ENCODE results near the gene RPS6KL1.

The RPS6KL1 gene

DNA sequence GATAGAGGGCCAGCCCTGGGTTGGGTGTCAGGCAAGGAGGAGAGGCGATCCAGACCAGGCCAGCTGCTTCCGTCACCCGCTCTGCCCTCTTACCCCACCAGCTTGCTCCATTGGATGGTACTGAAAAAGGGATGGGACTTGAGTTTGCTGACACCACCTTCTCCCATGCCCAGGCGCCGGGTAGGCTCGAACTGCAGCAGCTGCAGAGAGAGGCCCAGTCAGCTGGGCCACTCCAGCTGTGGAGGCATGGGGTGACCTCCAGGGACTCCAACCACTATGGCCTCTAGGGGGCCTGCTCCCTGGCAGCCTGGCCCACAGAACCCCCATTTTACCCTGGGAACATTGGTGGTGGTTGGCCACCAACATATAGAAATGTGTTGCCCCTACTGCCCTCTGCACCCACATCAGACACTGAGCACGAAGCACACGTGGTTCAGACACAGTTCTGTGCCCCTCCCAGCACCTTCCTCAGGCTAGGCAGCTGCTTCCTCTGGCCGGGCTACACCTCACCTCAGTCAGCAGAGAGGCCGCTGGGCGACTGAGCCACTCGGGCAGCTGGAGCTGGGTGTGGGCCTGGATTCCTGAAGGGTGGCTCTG lies 16.0 kb downstream of the RPS6KL1 start:
- TF ChIP-seq TAF1 (IDR thresholded peaks at IDR 0.05; ENCODE audit: borderline replicate concordance, low read depth, low read length) (no peak), POLR2A (IDR thresholded peaks at IDR 0.05; ENCODE audit: low read depth, low read length) (no peak), POLR2AphosphoS5 (IDR thresholded peaks at IDR 0.05; ENCODE audit: low read depth, low read length) (no peak)
- DNase-seq (ENCODE audit: insufficient read length) (no peak), FAIRE-seq (no peak)

DNA sequence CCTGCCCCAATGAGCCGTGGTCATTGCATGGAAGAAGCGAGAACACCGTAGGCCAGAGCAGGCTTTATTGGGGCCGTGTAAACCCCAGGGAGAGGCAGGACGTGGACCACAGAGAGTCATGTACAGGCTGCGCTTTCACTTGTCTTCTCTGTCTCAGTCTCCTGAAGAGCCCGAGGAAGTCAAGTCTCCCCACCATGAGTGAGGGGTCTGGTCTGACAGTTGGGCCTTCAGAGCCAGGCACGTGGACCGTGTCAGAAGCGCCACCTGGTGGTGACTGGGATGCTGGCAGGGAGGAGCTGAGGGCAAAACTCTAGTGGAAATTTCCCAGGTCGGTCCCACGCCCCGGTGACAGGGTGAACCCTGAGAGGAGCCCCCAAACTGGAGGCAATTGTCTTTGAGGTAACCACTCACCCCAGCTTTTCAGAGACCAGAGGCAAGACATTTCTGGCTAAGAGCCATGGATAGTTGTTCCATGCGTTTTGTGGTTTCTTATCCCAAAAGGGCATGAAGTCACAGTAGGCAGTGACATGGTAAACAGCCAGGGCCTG lies 17.4 kb downstream of the RPS6KL1 start:
- peak; percentile 72 for DNase-seq (ENCODE audit: insufficient read length)
- no peak for TF ChIP-seq POLR2A (IDR thresholded peaks at IDR 0.05; ENCODE audit: low read depth, low read length)
- TF ChIP-seq POLR2AphosphoS5 (IDR thresholded peaks at IDR 0.05; ENCODE audit: low read depth, low read length) = peak; percentile 45; the same call in 1 of the 2 replicates
- TF ChIP-seq TAF1 (IDR thresholded peaks at IDR 0.05; ENCODE audit: borderline replicate concordance, low read depth, low read length) = no peak
- FAIRE-seq = peak; percentile 9

DNA sequence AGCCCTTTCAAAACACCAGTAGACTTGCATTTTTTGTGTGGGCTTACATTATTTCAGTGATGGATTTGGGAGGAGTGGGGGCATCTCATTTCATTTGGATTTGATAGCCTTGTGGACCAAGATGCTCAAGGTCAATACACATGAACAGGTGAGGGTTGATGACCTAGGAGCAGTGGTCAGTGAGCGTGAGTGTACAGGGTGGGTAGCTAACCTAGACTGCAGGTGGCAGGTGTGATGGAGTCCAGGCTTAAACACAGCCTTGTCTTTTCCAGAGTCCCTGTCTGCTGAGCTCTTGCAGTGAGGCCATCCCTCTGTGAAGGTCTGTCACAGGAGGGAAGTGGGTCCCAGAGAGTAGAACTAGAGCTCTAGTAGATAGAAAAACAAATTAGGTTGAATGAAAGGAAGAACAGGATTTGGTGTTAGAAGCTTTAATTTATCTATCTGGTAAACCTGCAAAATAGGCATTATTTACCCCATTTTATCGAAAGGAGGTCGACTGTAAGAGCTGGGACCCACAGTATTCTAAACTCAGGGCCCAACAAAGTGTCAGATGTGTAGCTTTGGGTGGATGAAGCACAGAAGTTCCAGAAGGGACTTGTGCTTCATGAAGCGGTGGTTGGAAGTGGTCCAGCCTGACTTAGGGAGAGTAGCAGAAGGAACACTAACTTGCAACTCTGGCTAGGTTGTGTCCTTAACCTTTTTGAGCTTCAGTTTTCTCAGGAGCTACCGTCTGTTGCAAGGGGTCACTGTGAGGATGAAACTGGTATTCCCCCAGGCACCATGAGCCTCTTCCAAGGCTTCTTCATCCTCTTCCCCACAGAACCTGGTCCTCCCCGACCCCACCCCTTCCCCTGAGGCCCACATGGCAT lies 18.2 kb downstream of the RPS6KL1 start:
- FAIRE-seq = no peak
- TF ChIP-seq POLR2A (IDR thresholded peaks at IDR 0.05; ENCODE audit: low read depth, low read length) (no peak; the same call in 1 of the 2 replicates), POLR2AphosphoS5 (IDR thresholded peaks at IDR 0.05; ENCODE audit: low read depth, low read length) (no peak)
- no peak for DNase-seq (ENCODE audit: insufficient read length)

DNA sequence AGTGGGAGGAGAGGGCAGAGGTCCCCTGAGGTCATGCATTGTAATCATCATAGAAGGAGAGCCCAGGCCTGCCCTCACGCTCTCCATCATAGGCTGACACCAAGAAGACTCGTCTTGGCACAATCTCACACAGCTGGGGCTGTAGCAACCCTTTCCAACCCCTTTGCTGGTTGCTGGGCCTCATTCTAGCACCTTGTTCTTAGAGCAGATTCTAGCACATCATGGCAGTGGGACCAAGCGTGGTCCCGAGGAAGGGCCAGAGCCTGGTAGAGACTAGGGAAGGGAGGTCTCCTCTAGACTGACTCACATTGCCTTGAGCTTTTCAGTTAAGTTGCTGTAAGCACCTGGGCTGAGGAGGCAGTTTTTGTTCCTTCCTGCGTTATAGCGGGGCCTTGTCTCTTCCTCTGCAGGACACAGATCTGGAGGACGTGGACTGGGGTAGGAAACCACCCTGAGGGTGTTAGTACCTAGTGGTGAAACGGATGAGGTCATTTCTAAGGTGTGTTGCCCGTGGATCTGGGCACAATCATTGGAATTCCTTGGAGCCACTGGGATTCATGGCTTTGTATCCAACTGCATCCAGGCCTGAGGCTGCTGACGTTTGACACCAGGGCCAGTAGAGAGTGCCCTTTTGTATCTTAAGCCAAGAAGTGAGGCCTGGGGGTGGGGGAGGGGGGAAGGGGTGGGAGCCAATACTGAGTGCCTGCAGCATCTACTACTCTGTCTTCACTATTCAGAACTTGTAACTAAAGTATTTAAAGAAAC lies 19.9 kb downstream of the RPS6KL1 start:
- DNase-seq (ENCODE audit: insufficient read length) (no peak), FAIRE-seq (no peak)
- peak; percentile 55; the same call in 1 of the 2 replicates for TF ChIP-seq POLR2A (IDR thresholded peaks at IDR 0.05; ENCODE audit: low read depth, low read length)
- TF ChIP-seq POLR2AphosphoS5 (IDR thresholded peaks at IDR 0.05; ENCODE audit: low read depth, low read length) = no peak; the same call in 1 of the 2 replicates
- TF ChIP-seq TAF1 (IDR thresholded peaks at IDR 0.05; ENCODE audit: borderline replicate concordance, low read depth, low read length) = no peak

DNA sequence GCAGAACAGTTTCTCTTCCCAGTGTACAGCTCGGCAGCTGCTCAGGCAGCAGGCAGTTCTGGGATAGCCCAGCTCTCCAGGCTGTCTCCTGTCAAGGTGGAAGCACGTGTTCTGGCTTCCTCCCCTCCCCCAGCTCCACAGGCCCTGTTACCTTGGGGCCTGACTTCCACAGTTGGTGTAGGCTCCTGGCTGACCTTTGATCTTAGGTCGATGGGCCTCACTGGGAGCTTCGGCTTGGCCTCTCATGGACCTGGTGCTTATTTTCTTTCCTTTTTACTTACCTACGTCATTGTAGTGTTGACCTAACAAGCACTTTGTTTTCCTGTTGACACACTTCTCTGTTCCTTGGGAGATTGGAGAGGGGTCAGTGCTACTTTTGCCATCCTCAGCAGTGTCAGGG lies 24.4 kb downstream of the RPS6KL1 start:
- FAIRE-seq (no peak), DNase-seq (ENCODE audit: insufficient read length) (no peak)
- TF ChIP-seq TAF1 (IDR thresholded peaks at IDR 0.05; ENCODE audit: borderline replicate concordance, low read depth, low read length) (no peak), POLR2AphosphoS5 (IDR thresholded peaks at IDR 0.05; ENCODE audit: low read depth, low read length) (no peak), POLR2A (IDR thresholded peaks at IDR 0.05; ENCODE audit: low read depth, low read length) (no peak)

DNA sequence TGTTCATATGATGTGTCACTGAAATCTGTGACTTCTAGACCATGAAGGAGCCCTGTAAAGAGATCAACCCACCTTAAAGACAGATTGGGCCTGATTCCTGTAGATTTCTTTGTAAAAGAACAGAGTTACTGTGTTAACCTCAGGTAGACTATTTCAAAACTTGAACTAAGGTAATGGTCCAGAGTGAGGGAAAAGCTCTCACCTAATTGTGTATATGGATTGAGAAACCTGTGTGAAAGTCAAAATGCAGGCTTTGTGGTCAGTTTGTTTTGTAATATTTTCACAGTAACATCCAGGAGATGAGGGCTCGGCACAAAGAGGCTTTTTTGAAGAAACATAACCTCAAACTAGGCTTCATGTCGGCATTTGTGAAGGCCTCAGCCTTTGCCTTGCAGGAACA lies 25.0 kb downstream of the RPS6KL1 start:
- TF ChIP-seq TAF1 (IDR thresholded peaks at IDR 0.05; ENCODE audit: borderline replicate concordance, low read depth, low read length) = no peak
- no peak for DNase-seq (ENCODE audit: insufficient read length)
- no peak for FAIRE-seq

DNA sequence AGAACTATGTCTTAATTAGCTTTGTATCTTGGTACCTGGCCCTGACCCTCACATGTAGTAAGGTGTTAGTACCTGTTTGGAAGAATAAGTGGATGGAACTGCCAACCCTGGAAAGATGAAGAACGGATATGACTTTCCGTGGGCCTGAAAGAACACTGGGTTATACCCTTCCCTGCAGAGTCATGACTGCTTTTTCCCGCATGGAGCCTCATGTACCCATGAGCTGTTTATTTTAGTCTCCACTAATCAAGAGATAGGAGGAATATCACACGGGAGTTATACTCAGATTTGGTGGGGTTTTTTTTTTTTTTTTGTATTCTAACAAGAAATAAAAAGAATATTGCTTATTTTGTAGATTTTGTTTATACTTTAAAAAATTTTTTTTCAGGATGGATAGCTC lies 25.4 kb downstream of the RPS6KL1 start:
- DNase-seq (ENCODE audit: insufficient read length) (no peak), FAIRE-seq (no peak)
- no peak for TF ChIP-seq POLR2A (IDR thresholded peaks at IDR 0.05; ENCODE audit: low read depth, low read length)
- TF ChIP-seq TAF1 (IDR thresholded peaks at IDR 0.05; ENCODE audit: borderline replicate concordance, low read depth, low read length) = no peak

DNA sequence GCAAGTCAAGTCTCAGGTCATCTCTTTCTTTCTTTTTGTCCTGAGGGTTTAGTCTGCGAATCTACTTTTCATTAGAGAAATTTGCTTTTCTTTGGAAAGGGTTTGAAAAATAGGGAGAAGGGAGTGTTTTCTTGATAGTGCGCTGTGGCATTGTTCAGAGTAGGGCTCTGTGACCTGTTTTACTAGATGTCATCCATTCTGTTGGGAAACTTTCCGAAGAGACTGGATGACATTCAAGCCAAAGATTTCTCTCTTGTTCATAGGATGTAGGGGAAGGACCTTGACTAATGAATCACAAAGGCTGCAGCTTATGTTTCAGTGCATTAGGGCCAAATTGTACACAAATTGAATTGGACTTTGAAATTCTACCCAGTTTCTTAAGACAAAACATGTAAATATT lies 26.7 kb downstream of the RPS6KL1 start:
- DNase-seq (ENCODE audit: insufficient read length) (no peak), FAIRE-seq (no peak)
- no peak for TF ChIP-seq POLR2A (IDR thresholded peaks at IDR 0.05; ENCODE audit: low read depth, low read length)
- no peak for TF ChIP-seq POLR2AphosphoS5 (IDR thresholded peaks at IDR 0.05; ENCODE audit: low read depth, low read length)
- no peak for TF ChIP-seq TAF1 (IDR thresholded peaks at IDR 0.05; ENCODE audit: borderline replicate concordance, low read depth, low read length)

DNA sequence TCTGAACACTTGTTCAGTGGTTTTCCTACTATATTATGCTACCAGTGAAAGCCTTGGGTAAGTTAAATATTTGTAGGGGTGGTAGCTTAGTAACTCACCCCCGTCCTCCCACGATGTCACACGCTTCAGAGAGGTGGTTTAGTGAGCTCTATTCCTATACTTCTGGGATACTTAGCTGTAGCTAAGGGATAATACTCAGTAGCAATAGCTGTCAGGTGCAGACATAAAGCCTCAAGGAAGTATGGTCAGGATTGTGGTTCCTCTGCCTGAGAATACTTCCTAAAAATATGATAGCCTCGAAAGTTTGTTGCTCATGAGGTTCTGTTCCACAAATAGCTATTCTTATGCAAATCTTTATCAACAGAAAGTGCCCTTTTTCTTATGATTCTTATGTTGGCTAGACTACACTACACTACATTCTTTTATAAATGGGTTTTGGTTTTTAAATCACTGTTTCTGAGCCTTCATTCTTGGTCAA lies 29.4 kb downstream of the RPS6KL1 start:
- TF ChIP-seq POLR2AphosphoS5 (IDR thresholded peaks at IDR 0.05; ENCODE audit: low read depth, low read length) (no peak), POLR2A (IDR thresholded peaks at IDR 0.05; ENCODE audit: low read depth, low read length) (no peak), TAF1 (IDR thresholded peaks at IDR 0.05; ENCODE audit: borderline replicate concordance, low read depth, low read length) (no peak)
- FAIRE-seq (peak; percentile 85), DNase-seq (ENCODE audit: insufficient read length) (no peak)

DNA sequence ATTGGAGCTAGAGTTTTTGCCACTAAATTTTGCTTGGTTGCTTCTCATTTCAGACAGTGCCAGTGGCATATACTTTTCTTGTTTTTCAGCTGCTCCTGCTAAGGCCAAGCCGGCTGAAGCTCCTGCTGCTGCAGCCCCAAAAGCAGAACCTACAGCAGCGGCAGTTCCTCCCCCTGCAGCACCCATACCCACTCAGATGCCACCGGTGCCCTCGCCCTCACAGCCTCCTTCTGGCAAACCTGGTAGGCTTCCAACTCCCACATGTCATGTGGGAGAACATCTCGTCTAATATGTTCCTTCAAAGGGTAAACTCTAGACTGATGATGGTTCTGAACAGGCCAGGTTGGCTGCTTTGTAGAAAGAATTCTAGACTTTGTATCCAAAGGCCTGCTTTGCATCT lies 30.3 kb downstream of the RPS6KL1 start:
- no peak for DNase-seq (ENCODE audit: insufficient read length)

DNA sequence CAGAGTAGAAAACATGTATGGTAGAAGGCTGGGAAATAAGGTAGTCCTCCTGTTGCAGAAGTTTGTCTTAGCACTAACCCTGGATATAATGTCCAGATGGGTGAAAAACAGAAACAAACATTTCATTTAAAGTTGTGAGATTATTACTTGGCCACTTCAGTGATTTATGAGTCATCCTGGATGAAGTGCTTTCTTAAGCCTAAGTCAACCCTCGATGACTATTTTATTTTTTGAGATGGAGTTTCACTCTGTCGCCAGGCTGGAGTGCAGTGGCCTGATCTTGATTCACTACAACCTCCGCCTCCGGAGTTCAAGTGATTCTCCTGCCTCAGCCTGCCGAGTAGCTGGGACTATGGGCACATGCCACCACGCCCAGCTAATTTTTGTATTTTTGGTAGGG lies 31.2 kb downstream of the RPS6KL1 start:
- DNase-seq (ENCODE audit: insufficient read length) = no peak
- no peak for TF ChIP-seq POLR2A (IDR thresholded peaks at IDR 0.05; ENCODE audit: low read depth, low read length)
- no peak for TF ChIP-seq POLR2AphosphoS5 (IDR thresholded peaks at IDR 0.05; ENCODE audit: low read depth, low read length)
- no peak for TF ChIP-seq TAF1 (IDR thresholded peaks at IDR 0.05; ENCODE audit: borderline replicate concordance, low read depth, low read length)
- no peak for FAIRE-seq

More for the DNA sequence above, 30.3 kb downstream of the RPS6KL1 start:
- peak; percentile 72 for FAIRE-seq
- TF ChIP-seq POLR2AphosphoS5 (IDR thresholded peaks at IDR 0.05; ENCODE audit: low read depth, low read length) (no peak), POLR2A (IDR thresholded peaks at IDR 0.05; ENCODE audit: low read depth, low read length) (no peak), TAF1 (IDR thresholded peaks at IDR 0.05; ENCODE audit: borderline replicate concordance, low read depth, low read length) (no peak)

Data from GM12892 (cell line).